Natural killer cell treated with Interleukin-12 subunit alpha and Interleukin-12 subunit beta and Interleukin-15 and Interleukin-18, amount 100 ng/mL, for 72 hours (primary cell): ENCODE data around the gene PI4KA. TPM values are rescaled to one million over a fixed set of nuclear protein-coding genes. Genes with fewer than 3 reads are reported as not detected.
"Not testable (repeated sequence)": the region's sequence is repeated elsewhere in the genome, so short reads cannot be mapped to it uniquely, and the experiment has no call there.

Experiments used
- ATAC-seq, 2 donors: fragments of 150-1000 bp; cut with Tn5 transposase in 1 of 2; sonication (Bioruptor Pico), chemical (Tn5 transposase) in 1 of 2; 2 replicates each; pipeline ENCODE4 v1.10.0; 2021
- DNase-seq: peaks from one replicate; pipeline ENCODE4 v3.0.0; 2022; ENCODE audit warnings: low spot score
- H3K27ac Mint-ChIP-seq, 2 donors: 1 replicate in 1 of 2; 2 replicates in 1 of 2; pipeline ENCODE4 v1.8.0; 2022; ENCODE audit warnings: mixed read lengths in 2 of 2, mild to moderate bottlenecking in 1 of 2, moderate library complexity in 1 of 2
- H3K27me3 Mint-ChIP-seq, 2 donors: 1 replicate in 1 of 2; 2 replicates in 1 of 2; pipeline ENCODE4 v1.8.0; 2022; ENCODE audit warnings: mixed read lengths in 2 of 2
- H3K36me3 Mint-ChIP-seq: one replicate; pipeline ENCODE4 v1.8.0; 2022; ENCODE audit warnings: mixed read lengths
- H3K4me1 Mint-ChIP-seq, 2 donors: 1 replicate in 1 of 2; 2 replicates in 1 of 2; pipeline ENCODE4 v1.8.0; 2022; ENCODE audit warnings: low read depth in 2 of 2, mixed read lengths in 2 of 2, mild to moderate bottlenecking in 1 of 2
- H3K4me3 Mint-ChIP-seq: one replicate; pipeline ENCODE4 v1.8.0; 2022; ENCODE audit warnings: mixed read lengths
- H3K9me3 Mint-ChIP-seq: 2 replicates; pipeline ENCODE4 v1.8.0; 2022; ENCODE audit warnings: mixed read lengths
- total RNA-seq, 2 donors: library from RNA; stranded (reverse); gene quantifications; one replicate each; pipeline ENCODE4 v1.2.3, GENCODE V29; 2022

The PI4KA gene
- total RNA-seq, 2 donors from 2014 or later = 88.5 to 146 TPM

DNA sequence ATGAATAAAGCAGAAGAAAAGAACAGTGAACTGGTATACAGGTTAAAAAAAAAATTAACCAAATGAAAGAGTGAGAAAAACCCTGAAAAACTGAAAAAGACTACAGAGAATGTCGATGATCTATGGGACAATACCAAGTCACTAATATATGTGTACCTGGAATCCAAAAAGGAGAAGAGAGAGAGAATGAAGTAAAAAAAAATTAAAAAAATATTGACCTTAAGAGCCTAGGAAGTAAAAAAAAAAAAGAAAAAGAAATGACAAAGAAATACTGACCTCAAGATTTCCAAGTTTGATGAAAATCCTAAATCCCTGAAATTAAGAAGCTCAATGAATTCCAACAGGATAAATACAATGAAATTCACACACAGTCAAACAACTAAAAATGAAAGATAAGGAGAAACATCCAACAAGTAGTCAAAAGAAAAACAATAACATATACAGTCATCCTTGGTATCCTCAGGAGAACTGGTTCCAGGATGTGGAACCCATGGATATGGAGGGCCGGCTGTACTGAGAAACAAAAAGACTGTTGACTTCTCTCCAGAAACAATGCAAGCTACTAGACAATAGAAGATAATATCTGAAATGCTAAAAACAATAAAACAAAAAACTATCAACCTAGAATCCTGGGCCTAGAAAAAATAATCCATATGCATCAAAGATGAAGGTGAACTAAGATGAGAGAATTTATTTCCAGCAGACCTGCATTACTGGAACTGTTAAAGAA, 118.2 kb downstream of the PI4KA start:
- Mint-ChIP-seq H3K9me3 (no peaks in the 10 kb centered on the region), H3K36me3 (peaks cover 16% of the 10 kb centered on the region), H3K27me3 (no peaks in the 10 kb centered on the region), H3K4me1 (peaks cover 6 to 9% of the 10 kb centered on the region in 2 donors), H3K4me3 (no peak overlapping the region), H3K27ac (no peak overlapping the region)
- ATAC-seq (no peak), DNase-seq (no peak)

GRCh38 chr22:20738394-20739089, 120.1 kb downstream of the PI4KA start:
- H3K4me3 Mint-ChIP-seq = no peak overlapping the region
- H3K4me1 Mint-ChIP-seq = peaks cover 6 to 9% of the 10 kb centered on the region in 2 donors
- H3K27ac Mint-ChIP-seq = peak overlapping the region in 1 of 2 donors; percentile 63

GRCh38 chr22:20736891-20737290, 121.7 kb downstream of the PI4KA start:
- H3K9me3 Mint-ChIP-seq, H3K27ac Mint-ChIP-seq, ATAC-seq, DNase-seq, H3K4me3 Mint-ChIP-seq, H3K4me1 Mint-ChIP-seq, H3K27me3 Mint-ChIP-seq: not testable (repeated sequence)
- H3K36me3 Mint-ChIP-seq = peaks cover 16% of the 10 kb centered on the region

More at GRCh38 chr22:20738394-20739089, 120.1 kb downstream of the PI4KA start:
- DNase-seq (no peak), ATAC-seq (no peak)
- no peaks in the 10 kb centered on the region for H3K27me3 Mint-ChIP-seq
- H3K9me3 Mint-ChIP-seq = no peaks in the 10 kb centered on the region
- peaks cover 16% of the 10 kb centered on the region for H3K36me3 Mint-ChIP-seq

GRCh38 chr22:20735356-20736162, 123.1 kb downstream of the PI4KA start:
- DNase-seq, ATAC-seq, H3K9me3 Mint-ChIP-seq, H3K4me1 Mint-ChIP-seq, H3K4me3 Mint-ChIP-seq, H3K27me3 Mint-ChIP-seq, H3K27ac Mint-ChIP-seq: not testable (repeated sequence)
- peaks cover 11% of the 10 kb centered on the region for H3K36me3 Mint-ChIP-seq

GRCh38 chr22:20732431-20732830, 126.2 kb downstream of the PI4KA start:
- not testable (repeated sequence) for H3K9me3 Mint-ChIP-seq, H3K4me1 Mint-ChIP-seq, H3K27me3 Mint-ChIP-seq, H3K4me3 Mint-ChIP-seq, H3K27ac Mint-ChIP-seq, H3K36me3 Mint-ChIP-seq, ATAC-seq, DNase-seq

DNA sequence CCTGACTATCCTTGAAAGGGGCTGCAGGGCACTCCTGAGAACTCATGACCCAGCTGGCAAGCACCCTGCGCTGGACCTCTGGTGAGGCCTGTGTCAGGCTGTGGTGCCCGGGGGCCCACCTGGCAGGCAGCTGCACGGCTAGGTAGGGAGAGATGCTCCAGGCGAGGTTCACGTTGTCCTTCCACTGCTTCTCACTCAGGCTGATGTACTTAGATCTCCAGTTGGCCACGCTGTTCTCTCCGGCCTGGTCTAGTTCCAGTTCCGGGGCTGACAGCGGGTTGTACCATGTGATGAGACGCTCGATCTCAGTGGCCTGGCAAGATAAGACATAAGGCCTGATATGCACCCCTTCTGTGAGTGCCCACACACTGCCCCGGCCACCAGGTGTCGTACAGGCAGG, 129.4 kb downstream of the PI4KA start:
- H3K36me3 Mint-ChIP-seq = no peaks in the 10 kb centered on the region
- no peak overlapping the region for H3K27ac Mint-ChIP-seq
- H3K4me3 Mint-ChIP-seq = no peak overlapping the region
- no peaks in the 10 kb centered on the region for H3K27me3 Mint-ChIP-seq
- H3K9me3 Mint-ChIP-seq = no peaks in the 10 kb centered on the region
- DNase-seq (no peak), ATAC-seq (no peak)
- H3K4me1 Mint-ChIP-seq = no peaks in the 10 kb centered on the region

DNA sequence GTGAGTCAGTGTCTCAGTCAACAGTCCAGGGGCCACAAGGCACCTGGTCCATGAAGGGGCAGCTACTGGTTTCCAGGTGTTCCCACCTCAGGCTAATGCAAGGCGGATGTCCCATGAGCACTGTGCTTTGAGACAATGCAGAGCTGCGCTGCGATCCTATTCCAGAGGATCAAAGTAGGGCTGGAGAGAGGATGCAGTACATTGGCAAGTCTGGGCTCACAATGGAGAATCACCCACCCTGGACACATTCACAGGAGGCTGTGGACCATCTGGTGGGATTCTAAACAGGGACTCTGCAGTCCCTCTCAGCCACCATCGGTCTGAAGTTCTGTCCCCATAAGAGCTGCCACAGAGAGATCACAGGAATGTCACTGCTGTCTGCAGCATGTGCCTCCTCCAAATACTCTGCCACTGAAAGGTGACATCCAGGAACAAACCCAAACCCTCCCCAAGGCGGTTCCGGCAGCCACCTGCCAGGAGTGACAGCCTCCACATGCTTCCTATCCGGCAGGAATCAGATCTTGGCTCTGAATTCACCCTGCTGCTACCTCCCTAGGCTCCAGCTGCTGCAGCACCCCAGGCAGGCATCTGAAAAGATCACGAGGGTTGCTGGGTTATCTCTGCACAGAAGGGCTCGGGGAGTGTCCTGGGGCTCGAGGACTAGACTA, 130.0 kb downstream of the PI4KA start:
- Mint-ChIP-seq H3K9me3 (no peaks in the 10 kb centered on the region), H3K27me3 (no peaks in the 10 kb centered on the region), H3K4me3 (no peak overlapping the region), H3K4me1 (no peaks in the 10 kb centered on the region), H3K36me3 (no peaks in the 10 kb centered on the region), H3K27ac (no peak overlapping the region)
- ATAC-seq = no peak
- no peak for DNase-seq

DNA sequence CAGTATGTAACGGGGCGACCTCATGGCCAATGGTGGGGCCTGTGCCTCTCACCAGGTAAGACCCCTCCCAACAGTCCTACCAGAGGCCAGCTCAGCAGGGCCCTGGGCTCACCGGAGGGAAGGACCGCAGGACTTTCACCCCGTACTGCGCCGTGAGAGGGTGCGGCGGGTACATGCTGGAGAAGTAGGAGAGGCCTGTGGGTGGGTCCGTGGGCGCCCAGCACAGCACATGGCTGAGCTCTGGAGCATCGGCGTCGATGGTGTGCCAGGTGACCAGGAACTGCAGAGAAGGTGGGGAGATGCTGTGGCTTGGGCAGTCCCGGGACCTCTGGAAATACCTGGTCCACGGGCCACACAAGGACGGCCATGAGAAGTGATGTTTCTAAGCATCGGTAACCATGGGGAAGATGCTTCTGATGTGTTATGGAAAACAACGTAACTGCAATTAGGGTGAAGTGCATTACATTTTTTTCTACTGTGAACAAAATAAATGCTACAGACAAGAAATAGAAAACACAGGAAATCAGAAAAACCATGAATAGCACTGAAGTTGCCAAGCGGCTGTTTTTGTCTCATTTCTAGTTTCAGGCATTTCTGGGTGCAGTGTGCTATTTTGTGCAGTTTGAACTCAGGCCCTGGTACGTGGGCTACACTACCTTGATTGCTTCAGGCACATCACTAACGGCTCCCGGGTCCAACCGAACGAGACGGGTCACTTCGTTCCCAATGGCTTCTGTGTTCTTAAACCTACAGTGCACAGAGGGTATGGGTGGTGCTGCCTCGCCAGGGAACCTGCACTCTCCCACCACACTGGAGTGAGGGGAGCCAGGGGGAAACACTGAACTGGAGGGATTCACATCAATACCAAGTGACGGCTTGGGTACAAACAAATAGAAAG, 131.2 kb downstream of the PI4KA start:
- Mint-ChIP-seq H3K9me3 (no peaks in the 10 kb centered on the region), H3K4me1 (no peaks in the 10 kb centered on the region), H3K4me3 (no peak overlapping the region), H3K36me3 (no peaks in the 10 kb centered on the region), H3K27ac (no peak overlapping the region), H3K27me3 (no peaks in the 10 kb centered on the region)
- ATAC-seq = peak in 1 of 2 donors; percentile 31
- DNase-seq = no peak

- H3K27ac Mint-ChIP-seq = no peak overlapping the region
- no peak for ATAC-seq
- no peak for DNase-seq
- no peaks in the 10 kb centered on the region for H3K36me3 Mint-ChIP-seq
- H3K4me1 Mint-ChIP-seq = no peaks in the 10 kb centered on the region
- no peak overlapping the region for H3K4me3 Mint-ChIP-seq
- H3K9me3 Mint-ChIP-seq = no peaks in the 10 kb centered on the region
- no peaks in the 10 kb centered on the region for H3K27me3 Mint-ChIP-seq
These were observed 132.5 kb downstream of the PI4KA start for GRCh38 chr22:20725987-20726558.

DNA sequence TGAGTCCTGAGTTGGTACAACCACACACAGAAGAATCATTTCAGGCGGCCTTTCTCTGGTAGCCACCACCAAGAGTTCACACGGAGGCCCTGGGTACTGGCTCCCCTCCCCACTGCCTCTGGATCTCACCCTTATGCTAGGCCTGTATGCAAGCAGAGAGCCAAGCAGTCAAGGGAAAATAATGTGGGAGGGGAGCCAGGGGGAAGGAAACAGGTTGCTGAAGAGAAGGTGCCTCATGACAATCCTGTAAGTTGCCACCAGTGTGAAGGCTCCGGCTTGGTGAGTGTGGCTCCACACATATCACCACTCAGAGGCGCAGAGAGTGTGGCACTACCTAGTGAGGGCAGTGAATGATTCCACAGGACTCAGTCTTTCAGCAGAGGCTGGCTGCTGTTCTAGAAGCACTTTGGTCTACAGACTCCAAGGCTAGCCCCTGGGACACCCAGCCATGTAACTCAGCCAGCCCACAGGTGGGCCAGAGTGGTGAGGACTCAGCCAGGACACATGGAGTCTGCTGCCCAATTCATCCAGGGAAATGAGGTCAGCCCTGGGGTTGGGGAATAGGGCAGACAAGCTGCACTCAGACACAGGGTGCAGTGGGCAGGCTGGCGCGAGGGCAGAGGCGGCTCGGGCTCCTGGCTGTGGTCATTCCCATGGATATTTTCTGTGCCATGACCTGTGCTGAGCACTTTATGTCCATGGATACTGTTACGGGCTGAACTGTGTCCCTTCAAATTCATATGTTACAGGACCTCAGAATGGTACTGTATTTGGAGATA, 133.7 kb downstream of the PI4KA start:
- Mint-ChIP-seq H3K27me3 (no peaks in the 10 kb centered on the region), H3K36me3 (no peaks in the 10 kb centered on the region), H3K9me3 (no peaks in the 10 kb centered on the region), H3K4me1 (no peaks in the 10 kb centered on the region), H3K27ac (peak overlapping the region in 1 of 2 donors; percentile 19), H3K4me3 (no peak overlapping the region)
- DNase-seq (no peak), ATAC-seq (no peak)

DNA sequence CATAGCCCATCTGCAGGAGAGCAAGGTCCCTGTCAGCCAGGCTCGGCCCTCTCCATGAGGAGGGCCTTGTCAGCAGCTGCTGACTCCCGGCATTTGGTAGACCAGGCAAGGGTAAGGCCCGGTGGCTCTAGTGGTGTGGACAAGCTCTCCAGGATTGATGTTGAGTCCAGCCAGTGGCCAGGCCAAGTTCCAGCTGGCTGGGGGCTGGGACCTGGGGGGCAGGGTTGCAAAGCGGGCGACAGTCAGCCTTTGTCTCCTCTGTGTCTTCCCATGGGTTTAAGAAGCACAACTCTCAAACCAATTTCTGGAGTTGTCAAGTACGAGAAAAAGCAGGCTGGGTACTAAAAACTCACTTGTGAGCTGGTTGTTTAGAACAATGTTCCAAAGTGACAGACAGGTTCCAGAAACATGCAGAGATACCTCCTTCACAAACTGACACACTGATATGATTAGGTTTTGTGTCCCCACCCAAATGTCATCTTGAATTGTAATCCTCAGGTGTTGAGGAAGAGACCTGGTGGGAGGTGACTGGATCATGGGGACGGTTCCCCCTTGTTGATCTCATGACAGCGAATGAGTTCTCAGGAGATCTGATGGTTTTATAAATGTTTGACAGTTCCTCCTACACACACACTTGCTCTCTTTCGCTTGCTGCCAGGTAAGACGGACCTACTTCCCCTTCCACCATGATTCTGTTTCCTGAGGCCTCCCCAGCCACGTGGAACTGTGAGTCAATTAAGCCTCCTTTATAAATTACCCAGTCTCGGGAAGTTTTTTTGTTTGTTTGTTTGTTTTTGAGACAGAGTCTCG, 137.0 kb downstream of the PI4KA start:
- no peaks in the 10 kb centered on the region for H3K36me3 Mint-ChIP-seq

More for the DNA sequence above, 137.0 kb downstream of the PI4KA start:
- Mint-ChIP-seq H3K27ac (no peak overlapping the region), H3K4me3 (no peak overlapping the region), H3K27me3 (no peaks in the 10 kb centered on the region), H3K9me3 (no peaks in the 10 kb centered on the region), H3K4me1 (no peaks in the 10 kb centered on the region)
- no peak for DNase-seq
- no peak for ATAC-seq
